HL-60 (cell line): ENCODE data around the gene SNRPD2.

Experiments used
- GABPA ChIP-seq: IDR thresholded peaks from 2 replicates; pipeline ENCODE4 v1.6.1; 2012; ENCODE audit warnings: low read depth
- TF ChIP-seq, protein P1 (sequence below): IDR thresholded peaks from one replicate; pipeline ENCODE4 v1.5.1; 2011; ENCODE audit warnings: low read length, control low read depth, inconsistent platforms; ENCODE audit not compliant: insufficient read depth

DNA sequence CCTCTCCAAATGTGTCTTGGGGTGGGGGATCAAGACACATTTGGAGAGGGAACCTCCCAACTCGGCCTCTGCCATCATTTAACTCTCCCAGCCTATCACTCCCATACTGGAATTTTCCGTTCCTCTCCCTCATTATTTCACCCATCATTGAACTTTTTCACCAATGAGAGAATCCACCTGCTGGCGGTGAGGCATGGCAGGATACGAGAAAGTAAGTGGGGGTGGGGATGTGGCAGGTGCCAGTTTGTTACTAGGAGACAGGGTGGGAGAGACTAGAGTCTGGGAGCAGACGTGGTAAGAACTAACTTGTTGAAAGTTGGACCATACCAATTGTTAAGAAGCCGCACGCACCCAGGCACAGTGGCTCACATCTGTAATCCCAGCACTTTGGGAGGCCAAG lies 16.8 kb downstream of the SNRPD2 start:
- TF ChIP-seq, protein P1, sequence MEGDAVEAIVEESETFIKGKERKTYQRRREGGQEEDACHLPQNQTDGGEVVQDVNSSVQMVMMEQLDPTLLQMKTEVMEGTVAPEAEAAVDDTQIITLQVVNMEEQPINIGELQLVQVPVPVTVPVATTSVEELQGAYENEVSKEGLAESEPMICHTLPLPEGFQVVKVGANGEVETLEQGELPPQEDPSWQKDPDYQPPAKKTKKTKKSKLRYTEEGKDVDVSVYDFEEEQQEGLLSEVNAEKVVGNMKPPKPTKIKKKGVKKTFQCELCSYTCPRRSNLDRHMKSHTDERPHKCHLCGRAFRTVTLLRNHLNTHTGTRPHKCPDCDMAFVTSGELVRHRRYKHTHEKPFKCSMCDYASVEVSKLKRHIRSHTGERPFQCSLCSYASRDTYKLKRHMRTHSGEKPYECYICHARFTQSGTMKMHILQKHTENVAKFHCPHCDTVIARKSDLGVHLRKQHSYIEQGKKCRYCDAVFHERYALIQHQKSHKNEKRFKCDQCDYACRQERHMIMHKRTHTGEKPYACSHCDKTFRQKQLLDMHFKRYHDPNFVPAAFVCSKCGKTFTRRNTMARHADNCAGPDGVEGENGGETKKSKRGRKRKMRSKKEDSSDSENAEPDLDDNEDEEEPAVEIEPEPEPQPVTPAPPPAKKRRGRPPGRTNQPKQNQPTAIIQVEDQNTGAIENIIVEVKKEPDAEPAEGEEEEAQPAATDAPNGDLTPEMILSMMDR: no peak
- TF ChIP-seq GABPA: no peak
